CD4-positive, alpha-beta T cell treated with Interleukin-10 for 1 hour (primary cell): ENCODE results near the gene BRI3.
A peak's percentile ranks its signal among the peaks of the same experiment; 100 is the strongest.

Experiments used
- DNase-seq: peaks from one replicate; pipeline ENCODE4 v3.0.0-alpha.2; 2020

BRI3 gene

DNA sequence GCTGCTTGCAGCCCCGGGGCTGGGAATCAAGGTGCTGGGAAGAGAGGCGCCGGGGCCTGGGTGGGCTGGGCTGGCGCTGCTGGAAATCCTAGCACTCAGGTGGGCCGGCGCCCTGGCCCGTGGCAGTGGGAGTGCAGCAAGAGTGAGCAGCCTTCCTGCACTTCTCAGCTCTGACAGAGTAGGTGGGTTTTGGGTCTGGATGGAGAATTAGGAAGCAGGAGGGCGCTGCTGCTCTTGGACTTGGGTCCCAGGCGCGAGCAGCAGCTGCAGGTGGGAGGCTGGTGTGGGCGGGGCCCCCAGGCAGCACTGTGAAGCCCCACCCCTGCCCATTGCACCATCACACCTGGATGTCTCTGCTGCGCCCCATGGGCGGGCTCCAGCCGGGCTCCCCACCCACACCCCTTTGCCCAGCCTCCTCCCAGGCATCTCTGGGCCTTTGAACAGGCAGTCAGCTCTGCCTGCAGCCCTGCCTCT lies 6.0 kb downstream of the BRI3 start:
- no peak for DNase-seq

DNA sequence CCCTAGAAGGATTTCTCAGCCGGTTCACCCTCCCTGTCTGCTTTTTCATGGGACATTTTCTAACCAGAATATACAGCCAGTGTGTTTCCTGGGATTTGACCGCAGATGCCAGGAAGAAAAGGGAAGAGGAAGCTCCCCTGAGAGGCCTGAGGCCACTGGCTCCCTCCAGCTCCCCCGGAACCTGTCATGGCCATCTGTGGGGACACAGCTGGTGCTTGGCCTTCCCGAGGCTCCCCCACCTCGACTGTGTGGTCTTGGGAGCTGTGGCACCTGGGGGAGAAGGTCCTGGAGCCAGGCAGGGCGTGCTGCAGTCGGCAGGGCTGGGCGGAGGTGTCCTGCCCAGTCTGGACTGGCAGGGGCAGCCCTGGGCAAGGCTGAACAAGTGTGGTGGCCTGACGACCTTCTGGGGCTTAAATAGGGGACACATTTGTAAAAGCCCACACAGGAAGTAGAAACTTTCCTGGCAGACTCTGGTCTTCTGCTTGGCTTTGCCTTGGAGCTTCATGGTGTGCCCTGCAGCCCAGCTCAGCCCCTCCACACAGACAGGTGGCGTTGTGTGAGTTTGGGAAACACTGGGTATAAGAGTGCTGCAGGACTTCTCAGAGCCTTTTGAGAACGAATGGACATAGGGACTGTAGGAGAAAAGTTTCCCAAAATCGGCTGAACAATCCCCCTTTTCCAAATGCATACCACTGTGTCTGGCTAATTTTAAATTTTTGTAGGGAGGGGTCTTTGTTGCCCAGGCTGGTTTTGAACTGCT lies 6.8 kb downstream of the BRI3 start:
- DNase-seq, result no peak

- DNase-seq, result no peak
Observed at GRCh38 chr7:98289333-98289875, 7.9 kb downstream of the BRI3 start.

GRCh38 chr7:98291717-98292116 lies 10.2 kb downstream of the BRI3 start:
- no peak for DNase-seq

- DNase-seq, result no peak
Observed at GRCh38 chr7:98293265-98293664, 11.8 kb downstream of the BRI3 start.

- no peak for DNase-seq
Observed at GRCh38 chr7:98293746-98294145, 12.3 kb downstream of the BRI3 start.

DNA sequence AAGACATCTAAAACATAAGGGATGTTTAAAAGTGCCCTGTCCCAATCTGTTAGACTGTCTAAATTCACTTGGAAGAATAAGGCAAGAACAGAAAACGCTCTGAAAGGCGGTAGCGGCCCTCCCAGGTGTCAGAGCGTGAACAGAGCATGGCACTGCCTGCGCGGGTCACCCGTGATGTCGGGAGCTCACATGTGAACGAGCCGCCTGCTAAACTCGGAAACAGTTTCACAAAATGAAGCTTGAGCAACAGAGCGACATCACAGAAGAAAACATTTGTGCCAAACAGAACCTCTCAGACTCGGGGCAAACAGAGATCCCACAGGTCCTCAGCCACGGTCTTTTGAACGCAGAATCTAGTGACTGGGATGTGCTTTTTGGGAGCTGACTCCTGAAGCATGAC lies 12.8 kb downstream of the BRI3 start:
- no peak for DNase-seq

DNA sequence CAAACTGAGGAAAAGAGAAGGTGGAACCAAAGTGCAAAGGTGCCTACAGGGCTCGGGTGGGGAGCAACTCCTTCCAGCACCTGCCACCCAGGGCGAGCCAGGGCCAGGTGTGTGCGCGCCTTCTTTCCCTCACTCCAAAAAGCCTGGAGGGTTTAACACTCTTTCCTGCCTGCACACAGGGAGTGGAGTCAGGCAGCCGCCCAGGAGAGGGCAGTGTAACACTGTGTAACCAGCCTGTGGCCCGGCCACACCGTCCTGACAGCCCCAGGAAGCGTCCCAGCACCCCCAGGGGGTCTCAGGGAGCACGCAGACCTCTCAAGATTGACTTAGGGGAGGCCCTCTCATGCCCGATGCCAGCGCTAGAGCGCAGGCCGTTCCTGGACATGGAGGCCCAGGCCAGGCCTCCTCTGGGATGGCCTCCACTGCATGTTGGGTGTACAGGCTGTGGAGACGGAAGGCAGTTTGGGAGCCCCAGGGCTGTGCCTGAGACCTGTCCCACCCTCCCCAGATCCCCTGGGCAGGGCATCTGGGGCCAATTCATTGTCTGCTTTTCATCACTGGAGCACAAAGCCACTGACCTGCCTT lies 13.4 kb downstream of the BRI3 start:
- DNase-seq, result peak; percentile 22

- no peak for DNase-seq
Observed at GRCh38 chr7:98295467-98296192, 14.1 kb downstream of the BRI3 start.

GRCh38 chr7:98296833-98297232 lies 15.3 kb downstream of the BRI3 start:
- no peak for DNase-seq

DNA sequence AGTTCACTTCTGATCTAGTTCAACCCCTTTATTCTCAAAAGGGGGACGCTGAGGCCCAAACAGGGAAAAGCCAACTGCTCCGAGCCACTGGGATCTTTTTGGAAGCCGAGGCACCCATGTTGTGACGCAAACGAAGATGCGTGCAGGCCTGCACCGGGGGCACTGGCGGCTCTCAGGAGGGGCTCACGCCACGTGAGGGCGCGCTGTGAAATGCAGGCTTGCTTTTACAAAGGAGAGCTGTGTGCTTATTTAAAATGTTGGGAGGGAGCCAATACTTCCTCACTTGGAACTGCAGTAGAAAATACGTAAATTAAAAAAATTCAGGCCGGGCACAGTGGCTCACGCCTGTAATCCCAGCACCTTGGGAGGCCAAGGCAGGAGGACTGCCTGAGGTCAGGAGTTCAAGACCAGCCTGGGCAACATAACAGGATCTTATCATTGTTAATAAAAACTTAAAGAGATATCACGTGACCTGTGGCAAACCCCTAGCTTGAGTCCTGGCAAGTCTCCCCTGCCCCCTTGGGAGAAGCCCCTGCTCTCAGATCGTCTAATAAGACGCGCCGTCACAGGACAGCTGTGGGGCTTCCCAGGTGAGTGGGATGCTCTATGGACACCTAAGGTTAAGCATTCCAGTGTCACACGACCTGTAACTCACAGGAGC lies 16.3 kb downstream of the BRI3 start:
- no peak for DNase-seq

GRCh38 chr7:98300595-98301372 lies 19.3 kb downstream of the BRI3 start:
- no peak for DNase-seq

GRCh38 chr7:98301693-98302470 lies 20.4 kb downstream of the BRI3 start:
- DNase-seq, result no peak

DNA sequence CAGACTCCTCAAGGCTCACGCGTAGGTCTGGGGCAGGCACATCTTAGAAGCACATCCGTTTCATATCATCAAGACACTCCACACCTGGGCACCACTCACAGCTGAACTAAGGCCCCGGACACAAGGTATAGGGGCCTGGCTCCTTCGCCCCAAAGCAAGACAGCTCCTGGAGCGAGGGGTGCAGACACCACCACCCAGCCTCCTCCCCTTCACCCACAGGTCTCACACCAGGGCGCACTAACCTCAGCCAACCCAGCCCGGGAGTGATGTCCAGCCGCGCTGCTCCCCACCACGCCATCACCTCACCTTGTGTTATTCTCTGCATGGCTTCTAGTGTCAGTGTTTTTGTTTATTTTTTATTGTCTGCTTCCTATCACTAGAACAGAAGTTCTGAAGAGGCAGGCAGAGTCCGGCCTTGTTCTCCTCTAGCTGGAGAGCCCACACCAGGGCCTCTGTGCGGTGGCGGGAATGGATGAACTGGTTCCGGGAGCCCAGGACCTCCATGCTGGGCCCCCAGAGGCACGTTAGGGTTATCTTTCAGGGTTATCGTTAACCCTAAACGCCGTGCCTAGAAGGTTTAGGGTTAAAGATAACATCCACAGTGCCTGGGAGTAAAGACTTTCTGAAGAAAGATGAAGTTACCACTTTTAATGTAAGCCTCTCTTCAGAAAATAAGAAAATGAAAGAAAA lies 21.8 kb downstream of the BRI3 start:
- DNase-seq, result no peak

- DNase-seq, result no peak
Observed at GRCh38 chr7:98303906-98304305, 22.4 kb downstream of the BRI3 start.

GRCh38 chr7:98305951-98306535 lies 24.6 kb downstream of the BRI3 start:
- DNase-seq, result no peak

DNA sequence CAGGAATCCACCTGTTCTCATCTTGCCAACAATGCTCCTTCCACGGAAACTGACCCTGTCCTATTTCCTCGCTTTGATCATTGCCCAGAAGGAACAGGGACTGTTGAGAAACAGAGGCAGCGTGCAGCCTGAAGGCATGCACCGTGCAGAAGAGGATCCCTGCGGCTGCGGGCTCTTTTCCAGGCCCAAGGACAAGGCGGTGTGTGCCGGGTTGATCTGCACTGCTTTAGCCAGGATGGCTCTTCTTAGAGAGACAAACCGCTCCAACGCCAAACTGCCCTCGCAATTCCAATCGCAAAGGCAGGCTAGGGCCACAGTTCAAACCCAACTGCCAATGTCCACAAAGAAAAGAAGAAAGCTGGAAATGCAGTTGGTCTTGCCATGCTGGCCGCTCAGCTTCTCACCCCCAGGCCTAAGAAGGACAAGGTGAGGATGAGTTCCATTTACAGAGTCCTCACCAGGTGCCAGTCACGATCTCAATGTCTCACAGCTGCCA lies 26.5 kb downstream of the BRI3 start:
- no peak for DNase-seq

- no peak for DNase-seq
Observed at GRCh38 chr7:98309566-98309965, 28.1 kb downstream of the BRI3 start.

DNA sequence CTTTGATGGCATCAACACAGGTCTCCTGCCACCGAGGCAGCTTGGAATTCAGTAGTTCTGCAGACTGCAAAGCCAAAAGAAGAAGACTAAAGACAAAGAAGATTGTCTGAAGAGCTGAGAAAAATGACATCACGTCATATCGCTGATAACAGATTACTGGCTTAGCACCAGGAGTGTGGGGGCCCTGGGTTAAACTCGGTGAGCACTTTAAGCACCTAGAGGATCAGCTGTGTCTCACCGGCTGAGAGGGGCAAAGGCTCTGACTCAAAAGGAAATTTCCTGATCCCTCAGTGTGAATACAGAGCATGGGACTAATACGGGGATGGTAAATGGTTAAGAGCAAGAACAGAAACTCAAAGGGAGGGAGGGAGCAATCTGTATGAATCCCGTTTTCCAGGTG lies 30.7 kb downstream of the BRI3 start:
- no peak for DNase-seq

- no peak for DNase-seq
Observed at GRCh38 chr7:98314469-98314868, 33.0 kb downstream of the BRI3 start.
